Measurements from ENCODE around the gene ZSCAN32. TPM values are rescaled to one million over a fixed set of nuclear protein-coding genes. Genes with fewer than 3 reads are reported as not detected.

ZSCAN32 gene
- total RNA-seq, 1 donor from 2014 or later = 20.7 TPM

- H3K36me3 ChIP-seq (ENCODE audit: insufficient read depth, low read length) = peaks cover 5% of the 10 kb centered on the region
- peaks cover 17% of the 10 kb centered on the region for H3K36me3 Mint-ChIP-seq (ENCODE audit: low read depth, unreplicated experiment)
- H3K27ac Mint-ChIP-seq (ENCODE audit: unreplicated experiment) = no peak overlapping the region
- no peak overlapping the region for H2AFZ ChIP-seq (ENCODE audit: low read depth, low read length)
- no peak overlapping the region for H3K27ac ChIP-seq (ENCODE audit: low read depth, low read length)
- peaks cover 9% of the 10 kb centered on the region for H3K9me3 ChIP-seq (ENCODE audit: insufficient read depth, low read depth, low read length)
- no peak overlapping the region for H3K9ac ChIP-seq (ENCODE audit: low read length)
- H3K9me3 Mint-ChIP-seq (ENCODE audit: unreplicated experiment) = peaks cover 3% of the 10 kb centered on the region
- H4K20me1 ChIP-seq (ENCODE audit: insufficient read depth, low read length) = peaks cover 9% of the 10 kb centered on the region
- H3K27me3 Mint-ChIP-seq (ENCODE audit: low read depth, unreplicated experiment) = no peaks in the 10 kb centered on the region
- peaks cover 6% of the 10 kb centered on the region for H3K4me1 Mint-ChIP-seq (ENCODE audit: low read depth, unreplicated experiment)
- FAIRE-seq (no peak), DNase-seq (ENCODE audit: low read depth) (no peak)
- H3K4me3 Mint-ChIP-seq (ENCODE audit: unreplicated experiment) = no peak overlapping the region
- no peak overlapping the region for H3K4me2 ChIP-seq (ENCODE audit: low read length)
- H3K79me2 ChIP-seq (ENCODE audit: insufficient read depth, low read length) = peaks cover 3% of the 10 kb centered on the region
- TF ChIP-seq EZH2 (IDR thresholded peaks at IDR 0.05; ENCODE audit: insufficient read depth, low read length) (no peak), CTCF (IDR thresholded peaks at IDR 0.05; ENCODE audit: insufficient read depth, low read depth, low read length) (no peak)
- no peaks in the 10 kb centered on the region for H3K27me3 ChIP-seq (ENCODE audit: insufficient read depth, low read length)
- H3K4me1 ChIP-seq (ENCODE audit: insufficient read depth, low read length) = no peaks in the 10 kb centered on the region
- H3K4me3 ChIP-seq (ENCODE audit: insufficient read depth, low read depth, low read length) = no peak overlapping the region
Measured at GRCh38 chr16:3434373-3434772, 33.6 kb upstream of the ZSCAN32 start.

- Mint-ChIP-seq H3K4me1 (ENCODE audit: low read depth, unreplicated experiment) (peaks cover 6% of the 10 kb centered on the region), H3K27ac (ENCODE audit: unreplicated experiment) (no peak overlapping the region), H3K36me3 (ENCODE audit: low read depth, unreplicated experiment) (peaks cover 13% of the 10 kb centered on the region), H3K9me3 (ENCODE audit: unreplicated experiment) (peaks cover 3% of the 10 kb centered on the region), H3K27me3 (ENCODE audit: low read depth, unreplicated experiment) (peaks cover under 1% of the 10 kb centered on the region), H3K4me3 (ENCODE audit: unreplicated experiment) (no peak overlapping the region)
- peak overlapping the region; percentile 35 for H3K4me3 ChIP-seq (ENCODE audit: insufficient read depth, low read depth, low read length)
- FAIRE-seq = no peak
- no peak for TF ChIP-seq CTCF (IDR thresholded peaks at IDR 0.05; ENCODE audit: insufficient read depth, low read depth, low read length)
- no peak for TF ChIP-seq EZH2 (IDR thresholded peaks at IDR 0.05; ENCODE audit: insufficient read depth, low read length)
- no peaks in the 10 kb centered on the region for H3K27me3 ChIP-seq (ENCODE audit: insufficient read depth, low read length)
- H3K79me2 ChIP-seq (ENCODE audit: insufficient read depth, low read length) = no peaks in the 10 kb centered on the region
- H3K27ac ChIP-seq (ENCODE audit: low read depth, low read length) = no peak overlapping the region
- H2AFZ ChIP-seq (ENCODE audit: low read depth, low read length) = peak overlapping the region; percentile 62
- H3K4me1 ChIP-seq (ENCODE audit: insufficient read depth, low read length) = no peaks in the 10 kb centered on the region
- DNase-seq (ENCODE audit: low read depth) = peak; percentile 28
- peaks cover 9% of the 10 kb centered on the region for H3K9me3 ChIP-seq (ENCODE audit: insufficient read depth, low read depth, low read length)
- H3K36me3 ChIP-seq (ENCODE audit: insufficient read depth, low read length) = peaks cover 3% of the 10 kb centered on the region
- H3K4me2 ChIP-seq (ENCODE audit: low read length) = peak overlapping the region; percentile 49
- no peak overlapping the region for H3K9ac ChIP-seq (ENCODE audit: low read length)
- H4K20me1 ChIP-seq (ENCODE audit: insufficient read depth, low read length) = no peaks in the 10 kb centered on the region
Measured at GRCh38 chr16:3431779-3432219, 31.0 kb upstream of the ZSCAN32 start.

- Histone ChIP-seq H3K27ac (ENCODE audit: low read depth, low read length) (no peak overlapping the region), H3K27me3 (ENCODE audit: insufficient read depth, low read length) (no peaks in the 10 kb centered on the region), H3K36me3 (ENCODE audit: insufficient read depth, low read length) (peaks cover 1% of the 10 kb centered on the region), H3K4me3 (ENCODE audit: insufficient read depth, low read depth, low read length) (no peak overlapping the region), H3K9me3 (ENCODE audit: insufficient read depth, low read depth, low read length) (peaks cover 38% of the 10 kb centered on the region), H3K4me2 (ENCODE audit: low read length) (no peak overlapping the region), H4K20me1 (ENCODE audit: insufficient read depth, low read length) (no peaks in the 10 kb centered on the region), H3K79me2 (ENCODE audit: insufficient read depth, low read length) (no peaks in the 10 kb centered on the region), H3K9ac (ENCODE audit: low read length) (no peak overlapping the region), H2AFZ (ENCODE audit: low read depth, low read length) (no peak overlapping the region), H3K4me1 (ENCODE audit: insufficient read depth, low read length) (no peaks in the 10 kb centered on the region)
- Mint-ChIP-seq H3K27ac (ENCODE audit: unreplicated experiment) (no peak overlapping the region), H3K36me3 (ENCODE audit: low read depth, unreplicated experiment) (peaks cover 27% of the 10 kb centered on the region), H3K4me3 (ENCODE audit: unreplicated experiment) (no peak overlapping the region), H3K9me3 (ENCODE audit: unreplicated experiment) (peaks cover 52% of the 10 kb centered on the region), H3K27me3 (ENCODE audit: low read depth, unreplicated experiment) (no peaks in the 10 kb centered on the region), H3K4me1 (ENCODE audit: low read depth, unreplicated experiment) (no peaks in the 10 kb centered on the region)
- DNase-seq (ENCODE audit: low read depth) (no peak), FAIRE-seq (no peak)
- TF ChIP-seq CTCF (IDR thresholded peaks at IDR 0.05; ENCODE audit: insufficient read depth, low read depth, low read length) (no peak), EZH2 (IDR thresholded peaks at IDR 0.05; ENCODE audit: insufficient read depth, low read length) (no peak)
Measured at GRCh38 chr16:3413730-3414379, 13.1 kb upstream of the ZSCAN32 start.

All from astrocyte (in vitro differentiated cells and primary cell).